HG03520 (cell line): ENCODE data around the gene HTR6.

ENCODE experiments used
- ATAC-seq: cut with Tn5 transposase; IDR thresholded peaks from one replicate; pipeline ENCODE4 v1.9.1; 2021; ENCODE audit warnings: mild to moderate bottlenecking, moderate library complexity; ENCODE audit not compliant: unreplicated experiment

The HTR6 gene

DNA sequence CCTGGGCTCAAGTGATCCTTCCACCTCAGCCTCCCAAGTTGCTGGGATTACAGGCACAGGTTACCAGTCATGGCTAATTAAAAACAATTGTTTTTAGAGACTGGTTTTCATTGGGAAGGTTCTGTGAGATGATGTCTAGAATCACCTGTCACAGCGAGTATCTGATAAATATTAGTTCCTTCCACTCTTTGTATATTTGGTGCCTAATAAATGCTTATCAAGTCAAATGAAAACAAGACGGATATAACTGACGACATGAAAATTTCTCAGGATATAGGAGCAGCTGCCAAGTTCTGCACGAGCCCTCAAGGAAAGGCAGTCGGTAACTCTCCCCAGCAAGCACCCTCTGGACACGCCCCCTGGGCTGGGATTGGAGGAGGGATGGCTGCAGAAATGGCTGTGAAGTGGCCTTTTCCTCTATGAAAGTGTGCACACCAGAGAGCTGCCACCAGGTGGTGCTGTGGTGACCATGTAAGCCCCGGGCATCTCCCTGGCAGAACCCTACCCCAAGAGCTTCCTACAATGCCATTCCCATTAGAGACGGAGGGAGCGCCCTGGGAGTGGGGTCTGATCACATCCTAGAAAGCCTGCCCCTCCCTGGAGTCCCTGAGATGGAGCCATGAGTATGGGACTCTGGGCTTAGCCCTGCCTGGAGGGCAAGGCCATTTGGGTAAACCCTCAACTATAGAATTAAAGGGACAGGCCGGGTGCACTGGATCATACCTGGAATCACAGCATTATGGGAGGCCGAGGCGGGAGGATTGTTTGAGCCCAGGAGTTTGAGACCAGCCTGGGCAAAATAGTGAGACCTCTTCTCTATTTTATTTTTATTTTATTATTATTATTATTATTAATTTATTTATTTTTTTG lies 50.9 kb downstream of the HTR6 start:
- ATAC-seq: no peak

DNA sequence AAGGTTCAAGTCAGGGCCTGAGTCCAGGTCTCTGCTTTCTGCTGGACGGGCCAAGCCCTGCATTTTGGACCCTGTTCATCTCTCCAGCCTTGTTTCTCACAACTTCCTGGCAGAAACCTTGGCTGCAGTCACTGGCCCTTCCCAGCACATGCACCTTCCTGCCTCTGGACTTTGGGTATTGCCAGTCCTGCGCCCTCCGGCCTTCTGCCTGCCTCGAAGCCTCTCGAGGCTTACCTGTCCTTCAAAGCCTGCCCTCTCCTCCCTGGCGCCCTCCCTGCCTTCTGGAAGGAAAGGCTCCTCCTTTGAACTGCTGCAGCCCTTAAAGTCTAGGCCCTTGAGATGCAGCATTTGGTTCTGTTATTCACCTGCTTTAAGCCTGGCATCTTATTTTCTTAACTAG lies 52.8 kb downstream of the HTR6 start:
- no peak for ATAC-seq

DNA sequence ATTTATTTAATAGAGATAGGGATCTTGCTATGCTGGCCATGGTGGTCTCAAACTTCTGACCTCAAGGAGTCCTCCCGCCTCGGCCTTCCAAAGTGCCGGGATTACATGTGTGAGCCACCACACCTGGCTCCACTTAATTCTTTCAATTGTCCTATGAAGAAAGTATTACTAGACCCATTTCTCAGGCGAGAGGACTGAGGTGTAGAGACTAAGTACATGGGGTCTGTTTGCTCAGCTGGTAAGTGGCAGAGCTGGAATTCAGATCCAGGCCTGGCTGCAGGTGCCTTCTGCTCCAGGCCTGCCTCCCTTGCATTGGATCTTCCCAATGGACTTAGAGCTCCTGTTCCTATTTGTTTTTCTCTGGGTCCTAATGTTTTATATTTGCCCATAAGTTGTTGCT lies 55.5 kb downstream of the HTR6 start:
- ATAC-seq: no peak

DNA sequence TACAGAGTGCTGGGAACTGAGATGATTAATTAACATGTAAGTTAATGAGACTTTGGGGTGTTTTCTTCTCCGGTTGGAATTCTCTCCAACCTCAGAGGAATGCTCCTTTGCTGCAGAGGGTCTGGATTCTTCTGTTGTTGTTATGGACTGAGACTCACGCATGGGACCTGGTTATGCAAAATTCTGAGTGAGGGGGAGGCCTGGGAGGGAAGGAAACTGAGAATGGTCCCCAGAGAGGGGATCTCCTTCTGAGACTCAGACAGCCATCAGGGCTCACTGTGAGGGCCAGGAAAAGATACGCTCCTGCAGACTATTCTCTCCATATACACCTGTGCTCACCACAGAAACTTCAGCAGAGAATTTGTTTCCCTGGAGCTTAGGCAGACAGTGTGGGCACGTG lies 56.3 kb downstream of the HTR6 start:
- ATAC-seq: no peak

DNA sequence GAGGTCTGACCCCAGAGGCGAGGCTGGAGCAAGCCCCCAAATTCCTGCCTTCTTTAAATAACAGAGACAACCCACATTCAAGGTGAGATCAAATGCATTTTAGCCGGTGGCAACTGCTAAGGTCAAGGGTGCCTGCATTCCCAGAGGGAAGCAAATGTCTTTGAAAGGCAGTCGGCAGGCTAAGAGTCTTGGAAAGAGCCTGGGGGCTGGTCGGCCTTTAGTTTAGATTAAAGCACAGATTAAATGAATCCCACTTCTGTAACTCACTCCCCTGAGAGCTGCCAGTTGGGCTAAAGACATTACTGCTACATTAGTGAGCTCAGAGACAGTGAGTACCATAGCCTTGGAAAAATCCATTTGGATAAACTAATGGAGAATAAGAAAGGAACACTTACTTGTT lies 59.2 kb downstream of the HTR6 start:
- no peak for ATAC-seq

DNA sequence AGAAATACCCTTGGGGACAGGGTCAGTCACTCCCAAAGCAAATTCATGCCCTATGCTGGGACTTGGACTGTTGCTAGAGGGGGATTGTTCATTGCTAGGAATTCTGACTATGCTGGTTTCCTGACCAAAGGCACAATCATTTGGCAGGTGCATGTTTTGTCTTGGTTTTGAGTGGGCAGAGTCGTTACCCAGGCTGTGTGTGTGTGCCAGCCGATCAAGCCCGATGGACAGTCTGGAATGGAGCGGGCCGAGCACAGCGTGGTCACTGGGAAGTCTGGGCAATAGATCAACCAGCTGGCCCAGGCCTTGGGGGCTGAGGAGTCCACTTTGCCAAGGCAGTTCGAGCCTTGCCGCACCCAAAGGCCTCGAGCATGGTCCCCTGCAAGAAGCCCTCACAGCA lies 60.9 kb downstream of the HTR6 start:
- no peak for ATAC-seq

DNA sequence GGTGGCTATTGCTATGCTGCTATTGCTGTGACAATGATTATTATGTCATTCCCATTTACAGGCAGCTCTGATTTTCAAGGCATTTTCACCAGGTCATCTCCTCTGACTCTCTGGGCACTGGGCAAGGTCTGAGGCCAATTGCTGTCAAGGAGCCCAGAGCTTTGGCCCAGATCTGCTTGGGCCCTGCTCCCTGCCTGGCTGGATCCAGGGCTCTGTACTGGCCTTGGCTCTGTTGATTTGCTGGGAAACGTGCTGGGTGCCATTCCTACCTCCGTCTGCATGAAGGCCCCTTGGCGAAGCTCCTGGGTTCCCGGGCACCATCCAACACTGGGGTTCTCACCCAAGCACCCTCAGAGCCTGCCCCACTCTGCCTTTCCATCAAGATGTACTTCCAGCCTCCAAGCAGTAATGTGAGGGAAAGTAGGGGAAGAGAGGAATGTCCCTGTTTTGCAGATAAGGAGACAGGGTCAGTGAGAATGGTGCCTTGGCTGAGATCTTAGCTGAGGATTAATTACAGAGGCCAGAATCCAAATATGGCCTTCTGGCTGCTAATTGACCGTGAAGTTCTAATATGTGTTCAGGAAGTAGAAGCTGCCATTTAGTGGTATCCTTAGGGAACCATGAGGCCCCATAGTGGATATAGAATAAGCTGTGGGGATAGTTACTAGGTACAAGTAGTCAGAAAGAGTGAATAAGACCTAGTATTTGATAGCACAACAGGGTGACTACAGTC lies 63.9 kb downstream of the HTR6 start:
- ATAC-seq: no peak

DNA sequence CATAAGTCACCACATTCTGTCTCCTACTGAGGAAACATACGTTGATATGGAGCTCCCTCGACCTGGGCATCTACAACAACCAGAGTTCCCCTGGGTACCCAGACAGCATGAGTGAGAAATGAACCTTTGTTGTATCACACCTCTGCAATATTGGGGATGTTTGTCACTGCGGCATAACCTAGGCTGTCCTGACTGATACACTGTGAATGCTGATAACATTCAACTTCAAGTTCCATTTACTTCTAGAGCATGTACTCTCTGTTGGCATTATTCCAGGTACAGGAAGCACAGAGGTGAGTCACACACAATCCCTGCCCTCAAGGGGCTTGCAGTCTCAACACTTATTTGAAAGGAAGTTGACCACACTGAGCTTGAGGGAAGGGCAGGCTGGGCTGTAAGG lies 65.6 kb downstream of the HTR6 start:
- no peak for ATAC-seq
